PC-3 (cell line): ENCODE data around the gene GP2. TPM values are rescaled to one million over a fixed set of nuclear protein-coding genes. Genes with fewer than 3 reads are reported as not detected.

ENCODE experiments used
- ATAC-seq: fragments of 200-7000 bp; cut with Tn5 transposase; 2 replicates; pipeline ENCODE4 v1.9.1; 2020; ENCODE audit warnings: mild to moderate bottlenecking, moderate library complexity
- BruUV-seq: library from RNA; stranded (reverse); fragments of 400-500 nt; replicated peaks from 2 replicates; lab custom pipeline; 2021; lab: Mats Ljungman, UMichigan
- CTCF ChIA-PET: fragments of 300-600 bp; sonication (Branson Sonifier 250); formaldehyde crosslinking; loops from one replicate; lab custom pipeline; 2022; ENCODE audit warnings: antibody characterized with exemption; lab: Charles Lee
- POLR2A ChIA-PET: fragments of 300-600 bp; sonication (Branson Sonifier 250); formaldehyde crosslinking; loops from one replicate; lab custom pipeline; 2022; ENCODE audit warnings: antibody characterized with exemption; ENCODE audit not compliant: unreplicated experiment; lab: Charles Lee
- DNase-seq: peaks from one replicate; pipeline ENCODE4 v3.0.0-alpha.2; 2015
- H2AFZ ChIP-seq: fragments of 300-600 bp; sonication (generic); 2 replicates; pipeline ENCODE4 v1.6.0; 2016; ENCODE audit warnings: antibody characterized with exemption, low read length
- H3F3A ChIP-seq: fragments of 300-600 bp; sonication (generic); one replicate; pipeline ENCODE4 v1.6.0; 2017; ENCODE audit warnings: antibody characterized with exemption, low read length, control low read depth, mild to moderate bottlenecking; ENCODE audit not compliant: unreplicated experiment
- H3K27ac ChIP-seq: fragments of 300-600 bp; sonication (generic); 2 replicates; pipeline ENCODE4 v1.5.1; 2016; ENCODE audit warnings: mild to moderate bottlenecking, low read length
- H3K27me3 ChIP-seq: fragments of 300-600 bp; sonication (generic); 2 replicates; pipeline ENCODE4 v1.6.1; 2016; ENCODE audit warnings: low read length, mixed read lengths
- H3K36me3 ChIP-seq: fragments of 300-600 bp; sonication (generic); 2 replicates; pipeline ENCODE4 v1.6.1; 2016; ENCODE audit warnings: low read depth, mixed run types, low read length, mixed read lengths
- H3K4me1 ChIP-seq: fragments of 300-600 bp; sonication (generic); 2 replicates; pipeline ENCODE4 v1.5.1; 2016; ENCODE audit warnings: low read length; ENCODE audit not compliant: insufficient read depth
- H3K4me2 ChIP-seq: fragments of 300-600 bp; sonication (generic); 2 replicates; pipeline ENCODE4 v1.6.0; 2016; ENCODE audit warnings: low read length
- H3K4me3 ChIP-seq: fragments of 300-600 bp; sonication (generic); 2 replicates; pipeline ENCODE4 v1.5.1; 2016; ENCODE audit warnings: mild to moderate bottlenecking, low read length, mixed read lengths
- H3K79me2 ChIP-seq: fragments of 300-600 bp; sonication (generic); 2 replicates; pipeline ENCODE4 v1.6.1; 2017; ENCODE audit warnings: low read length, mixed read lengths
- H3K9ac ChIP-seq: fragments of 300-600 bp; sonication (generic); 2 replicates; pipeline ENCODE4 v1.6.0; 2016; ENCODE audit warnings: mild to moderate bottlenecking, low read length
- H3K9me2 ChIP-seq: fragments of 300-600 bp; sonication (generic); replicated peaks from 2 replicates; pipeline ENCODE4 v1.6.1; 2016; ENCODE audit warnings: mixed run types, low read length, mixed read lengths
- H3K9me3 ChIP-seq: fragments of 300-600 bp; sonication (generic); 2 replicates; pipeline ENCODE4 v1.6.1; 2016; ENCODE audit warnings: low read length, mixed read lengths
- H4K20me1 ChIP-seq: fragments of 300-600 bp; sonication (generic); 2 replicates; pipeline ENCODE4 v1.6.1; 2016; ENCODE audit warnings: low read length, mixed read lengths
- CTCF ChIP-seq: fragments of 300-600 bp; sonication (generic); conservative IDR thresholded peaks from 2 replicates; pipeline ENCODE4 v1.5.1; 2017; ENCODE audit warnings: antibody characterized with exemption, low read depth, mild to moderate bottlenecking, low read length
- EZH2 ChIP-seq: fragments of 300-600 bp; sonication (generic); IDR thresholded peaks from one replicate; pipeline ENCODE4 v1.6.1; 2017; ENCODE audit warnings: antibody characterized with exemption, mild to moderate bottlenecking, low read length; ENCODE audit not compliant: unreplicated experiment
- EZH2phosphoT487 ChIP-seq: fragments of 300-600 bp; sonication (generic); IDR thresholded peaks from 2 replicates; pipeline ENCODE4 v1.6.1; 2018; ENCODE audit warnings: mild to moderate bottlenecking, antibody characterized with exemption, low read length, borderline replicate concordance
- intact Hi-C: fragments of 100-400 bp; cut with micrococcal nuclease; formaldehyde crosslinking; loops from 2 replicates; pipeline ENCODE4 v1.9.0; 2023
- total RNA-seq: library from RNA; depleted of rRNA; stranded (reverse); fragments of >200 nt; gene quantifications from 2 replicates; pipeline ENCODE4 v1.2.3, GENCODE V29; 2014

Gene GP2
- total RNA-seq, 1 experiment from 2014 or later, result not detected

- Histone ChIP-seq H2AFZ (no peak overlapping the region), H3K9me2 (no peaks in the 10 kb centered on the region), H3F3A (no peaks in the 10 kb centered on the region), H3K9ac (no peak overlapping the region), H3K79me2 (no peaks in the 10 kb centered on the region), H3K9me3 (no peaks in the 10 kb centered on the region), H3K4me3 (no peak overlapping the region), H3K36me3 (no peaks in the 10 kb centered on the region), H3K4me2 (no peak overlapping the region), H3K27me3 (no peaks in the 10 kb centered on the region), H3K27ac (no peak overlapping the region), H3K4me1 (no peaks in the 10 kb centered on the region), H4K20me1 (no peaks in the 10 kb centered on the region)
- POLR2A ChIA-PET, result no interaction called here
- no peak for ATAC-seq
- intact Hi-C loops, result no loop called here
- no peak for DNase-seq
- CTCF ChIA-PET, result no interaction called here
- TF ChIP-seq EZH2phosphoT487, result no peak
- no peak for TF ChIP-seq EZH2
- TF ChIP-seq CTCF, result no peak
- no TSS peak for BruUV-seq
These were observed 36.7 kb upstream of the GP2 start for GRCh38 chr16:20364051-20364450.

- intact Hi-C loops, result no loop called here
- TF ChIP-seq CTCF (no peak), EZH2 (no peak), EZH2phosphoT487 (no peak)
- H3K4me1 ChIP-seq, result no peaks in the 10 kb centered on the region
- no peaks in the 10 kb centered on the region for H3K9me3 ChIP-seq
- POLR2A ChIA-PET, result no interaction called here
- H2AFZ ChIP-seq, result no peak overlapping the region
- no peak overlapping the region for H3K4me2 ChIP-seq
- no peak overlapping the region for H3K9ac ChIP-seq
- no peaks in the 10 kb centered on the region for H3F3A ChIP-seq
- no TSS peak for BruUV-seq
- H3K36me3 ChIP-seq, result no peaks in the 10 kb centered on the region
- no peak for DNase-seq
- CTCF ChIA-PET, result no interaction called here
- no peaks in the 10 kb centered on the region for H3K27me3 ChIP-seq
- H3K9me2 ChIP-seq, result no peaks in the 10 kb centered on the region
- ATAC-seq, result no peak
- H3K79me2 ChIP-seq, result no peaks in the 10 kb centered on the region
- H4K20me1 ChIP-seq, result no peaks in the 10 kb centered on the region
- no peak overlapping the region for H3K27ac ChIP-seq
- no peak overlapping the region for H3K4me3 ChIP-seq
These were observed 35.9 kb upstream of the GP2 start for GRCh38 chr16:20363191-20363590.

GRCh38 chr16:20359997-20360396 is 32.7 kb upstream of the GP2 start:
- ATAC-seq (no peak), DNase-seq (no peak)
- no TSS peak for BruUV-seq
- Histone ChIP-seq H3K9ac (no peak overlapping the region), H3K27ac (no peak overlapping the region), H3K4me3 (no peak overlapping the region), H3K4me2 (no peak overlapping the region), H3K36me3 (no peaks in the 10 kb centered on the region), H3K27me3 (no peaks in the 10 kb centered on the region), H3K4me1 (no peaks in the 10 kb centered on the region), H3K9me3 (no peaks in the 10 kb centered on the region), H3K79me2 (no peaks in the 10 kb centered on the region), H2AFZ (no peak overlapping the region), H3K9me2 (no peaks in the 10 kb centered on the region), H4K20me1 (no peaks in the 10 kb centered on the region), H3F3A (no peaks in the 10 kb centered on the region)
- TF ChIP-seq CTCF (peak; percentile 32; the same call in 1 of the 2 replicates), EZH2 (no peak), EZH2phosphoT487 (no peak)
- intact Hi-C loops, result no loop called here
- ChIA-PET POLR2A (no interaction called here), CTCF (no interaction called here)
